GM20000 (cell line): ENCODE results near the gene MARS1.

ENCODE experiments used
- DNase-seq: peaks from one replicate; pipeline ENCODE4 v3.0.0; 2012; ENCODE audit warnings: low spot score
- CTCF ChIP-seq: IDR thresholded peaks from 2 replicates; pipeline ENCODE4 v1.5.1; 2012; ENCODE audit warnings: mild to moderate bottlenecking, control low read depth; ENCODE audit errors: extremely low read depth, missing control alignments

MARS1 gene

DNA sequence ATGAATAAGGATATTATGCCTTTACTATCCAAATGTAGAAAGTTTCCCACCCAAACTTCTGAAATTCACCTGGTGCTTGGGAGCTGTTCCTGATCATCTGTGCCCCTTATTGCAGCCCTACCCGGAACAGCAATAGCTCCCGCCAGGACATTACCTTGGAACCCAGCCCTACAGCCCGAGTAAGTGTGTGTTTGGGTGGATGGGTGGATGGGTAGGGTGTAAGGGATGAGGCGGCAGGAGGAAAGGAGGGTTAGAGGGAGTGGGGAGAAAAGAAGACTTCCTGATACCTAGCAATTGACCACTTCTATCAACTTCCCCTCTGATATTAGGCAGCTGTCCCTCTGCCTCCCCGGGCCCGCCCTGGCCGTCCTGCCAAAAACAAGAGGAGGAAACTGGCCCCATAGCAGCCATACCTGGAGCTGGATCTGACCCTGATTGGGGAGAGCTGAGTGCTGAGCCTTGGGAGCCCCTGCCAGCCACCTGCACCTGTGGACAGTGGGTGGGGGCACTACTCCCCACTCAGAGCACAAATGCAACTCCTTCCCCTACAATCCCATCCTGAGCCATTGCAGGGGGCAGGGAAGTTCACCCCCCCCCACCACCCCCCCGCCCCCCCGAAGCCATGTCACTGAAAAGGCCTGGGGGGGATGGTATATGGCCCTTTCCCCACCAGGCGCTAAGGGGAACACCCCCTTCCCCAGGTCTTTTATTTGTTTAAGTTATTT is 41.1 kb downstream of the MARS1 start:
- DNase-seq, result no peak
- TF ChIP-seq CTCF, result no peak

DNA sequence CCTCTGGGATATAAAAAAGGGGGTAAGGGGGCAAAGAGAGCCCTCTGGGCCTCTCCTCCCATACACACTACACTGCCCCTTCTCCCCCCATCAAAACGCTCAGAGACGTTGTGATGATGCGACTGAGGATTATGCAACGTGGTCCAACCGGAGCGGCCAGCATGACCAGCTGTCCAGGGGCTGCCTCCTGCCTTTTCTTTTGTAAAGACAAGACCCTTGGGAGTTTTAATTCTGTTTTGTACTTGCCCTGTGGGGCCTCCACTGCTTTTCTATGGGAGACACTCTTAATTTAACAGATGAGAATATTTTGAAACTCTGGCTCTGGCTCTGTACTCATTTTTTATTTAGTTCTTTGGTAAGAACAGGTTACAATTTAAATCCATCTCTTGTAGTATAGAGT is 42.0 kb downstream of the MARS1 start:
- DNase-seq, result no peak
- no peak for TF ChIP-seq CTCF

- no peak for TF ChIP-seq CTCF
Observed at GRCh38 chr12:57530396-57531142, 42.7 kb downstream of the MARS1 start.

GRCh38 chr12:57531836-57532235 is 44.0 kb downstream of the MARS1 start:
- TF ChIP-seq CTCF, result no peak

More at GRCh38 chr12:57530396-57531142, 42.7 kb downstream of the MARS1 start:
- no peak for DNase-seq

GRCh38 chr12:57533108-57533507 is 45.2 kb downstream of the MARS1 start:
- no peak for DNase-seq
- TF ChIP-seq CTCF, result no peak

More at GRCh38 chr12:57531836-57532235, 44.0 kb downstream of the MARS1 start:
- no peak for DNase-seq

DNA sequence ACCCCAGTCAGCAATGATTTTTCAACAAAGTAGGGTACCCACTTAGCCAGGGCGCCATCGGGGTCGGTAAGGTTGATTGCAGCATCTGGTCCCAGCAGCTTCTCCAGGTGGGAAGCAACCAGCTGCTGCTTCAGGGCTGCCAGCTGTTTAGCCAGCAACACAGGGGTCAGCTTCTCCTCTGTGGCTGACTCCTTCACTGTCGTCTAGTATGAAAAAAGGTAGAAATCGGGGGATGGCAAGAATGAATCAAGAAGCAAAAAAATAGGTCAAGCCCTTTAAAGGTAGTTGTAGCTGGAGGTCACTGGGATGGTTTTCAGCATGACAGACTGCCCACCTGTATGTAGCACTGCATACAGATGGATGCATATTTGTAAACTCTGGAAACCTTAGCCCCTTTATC is 46.4 kb downstream of the MARS1 start:
- DNase-seq, result no peak
- TF ChIP-seq CTCF, result no peak

DNA sequence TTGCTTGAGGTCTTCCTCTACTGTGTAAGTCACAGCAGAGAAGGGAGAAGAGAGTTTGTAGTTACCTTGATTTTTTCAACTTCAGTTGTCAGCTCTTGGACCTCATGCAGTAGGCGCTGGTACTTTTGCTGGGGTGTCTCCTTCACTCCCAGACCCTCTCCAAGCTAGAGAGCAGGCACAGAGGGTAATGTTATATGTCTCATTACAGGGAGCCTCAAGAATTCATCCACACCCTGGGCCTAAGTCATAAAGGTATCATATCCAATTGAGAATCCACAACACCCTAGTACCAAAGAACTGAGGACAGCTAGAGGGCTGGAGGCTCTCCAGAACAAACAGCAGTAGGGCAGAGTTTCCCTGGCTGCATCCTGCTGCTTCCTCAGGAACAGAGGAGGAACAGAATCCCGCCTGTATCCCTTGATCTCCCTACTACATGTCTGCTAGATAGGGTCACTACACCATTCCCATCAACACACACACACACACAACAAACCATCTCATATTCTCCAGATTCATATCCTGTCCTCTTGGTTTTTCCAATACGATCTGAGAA is 47.2 kb downstream of the MARS1 start:
- no peak for TF ChIP-seq CTCF
- no peak for DNase-seq
